ENCODE measurements around the gene TMEM182. TPM values are rescaled to one million over a fixed set of nuclear protein-coding genes. Genes with fewer than 3 reads are reported as not detected.

The TMEM182 gene
- total and polyA plus RNA-seq, 12 donors, result 0.74 to 7.8 (median 4.0) TPM

DNA sequence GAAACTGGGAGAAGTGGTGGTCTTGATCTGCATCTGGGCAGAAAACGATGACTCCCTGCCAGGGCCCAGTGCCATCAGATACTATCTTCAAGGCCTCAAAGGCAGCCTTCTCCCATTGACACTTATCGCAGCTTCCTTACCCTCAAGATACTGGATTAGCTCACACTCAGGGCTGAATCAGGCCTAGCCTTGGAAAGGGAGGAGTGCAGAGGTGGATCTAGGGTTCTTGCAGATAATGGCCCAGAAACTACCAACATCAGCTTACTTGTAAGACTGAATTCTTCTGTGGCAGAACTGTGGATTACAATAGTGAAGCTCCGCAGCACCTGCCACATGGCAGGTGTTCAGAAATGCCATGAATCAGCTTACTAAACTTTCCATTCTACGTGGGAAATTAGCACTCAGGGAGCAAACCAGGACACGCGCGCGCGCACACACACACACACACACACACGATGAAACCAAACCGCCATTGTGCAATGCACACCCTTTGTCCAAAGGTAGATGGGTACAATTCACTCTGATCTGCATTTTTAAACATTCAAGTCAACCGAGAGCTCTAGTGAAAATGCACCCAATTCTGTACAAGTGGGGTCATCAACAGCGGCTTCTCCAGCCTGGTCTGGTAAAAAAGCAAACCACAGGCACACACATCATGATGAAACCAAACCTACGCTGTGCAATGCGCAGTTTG lies 26.3 kb upstream of the TMEM182 start:
- TF ChIP-seq POLR2A (IDR thresholded peaks at IDR 0.05), result no peak
- TF ChIP-seq, protein P1, sequence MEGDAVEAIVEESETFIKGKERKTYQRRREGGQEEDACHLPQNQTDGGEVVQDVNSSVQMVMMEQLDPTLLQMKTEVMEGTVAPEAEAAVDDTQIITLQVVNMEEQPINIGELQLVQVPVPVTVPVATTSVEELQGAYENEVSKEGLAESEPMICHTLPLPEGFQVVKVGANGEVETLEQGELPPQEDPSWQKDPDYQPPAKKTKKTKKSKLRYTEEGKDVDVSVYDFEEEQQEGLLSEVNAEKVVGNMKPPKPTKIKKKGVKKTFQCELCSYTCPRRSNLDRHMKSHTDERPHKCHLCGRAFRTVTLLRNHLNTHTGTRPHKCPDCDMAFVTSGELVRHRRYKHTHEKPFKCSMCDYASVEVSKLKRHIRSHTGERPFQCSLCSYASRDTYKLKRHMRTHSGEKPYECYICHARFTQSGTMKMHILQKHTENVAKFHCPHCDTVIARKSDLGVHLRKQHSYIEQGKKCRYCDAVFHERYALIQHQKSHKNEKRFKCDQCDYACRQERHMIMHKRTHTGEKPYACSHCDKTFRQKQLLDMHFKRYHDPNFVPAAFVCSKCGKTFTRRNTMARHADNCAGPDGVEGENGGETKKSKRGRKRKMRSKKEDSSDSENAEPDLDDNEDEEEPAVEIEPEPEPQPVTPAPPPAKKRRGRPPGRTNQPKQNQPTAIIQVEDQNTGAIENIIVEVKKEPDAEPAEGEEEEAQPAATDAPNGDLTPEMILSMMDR (IDR thresholded peaks at IDR 0.05), result no peak
- 69 to 75% (median 72%) methylated on average over 15 of the region's 15 CpGs for WGBS, 4 donors
- H3K9me3 ChIP-seq (replicated peaks in 1 of 3), result no peaks in the 10 kb centered on the region
- peak overlapping the region in 1 of 4 donors; percentile 90 for H3K4me3 ChIP-seq
- intact Hi-C loops (cut with DNase I), result no loop called here
- no peaks in the 10 kb centered on the region for H3K27me3 ChIP-seq
- H3K4me1 ChIP-seq (replicated peaks in 1 of 2), result peaks cover 6 to 10% of the 10 kb centered on the region in 2 donors
- DNase-seq, result peak in 1 of 7 donors; percentile 4
- H3K36me3 ChIP-seq (replicated peaks in 1 of 2), result peaks cover 0 to 7% of the 10 kb centered on the region in 2 donors
- no peak overlapping the region for H3K27ac ChIP-seq

DNA sequence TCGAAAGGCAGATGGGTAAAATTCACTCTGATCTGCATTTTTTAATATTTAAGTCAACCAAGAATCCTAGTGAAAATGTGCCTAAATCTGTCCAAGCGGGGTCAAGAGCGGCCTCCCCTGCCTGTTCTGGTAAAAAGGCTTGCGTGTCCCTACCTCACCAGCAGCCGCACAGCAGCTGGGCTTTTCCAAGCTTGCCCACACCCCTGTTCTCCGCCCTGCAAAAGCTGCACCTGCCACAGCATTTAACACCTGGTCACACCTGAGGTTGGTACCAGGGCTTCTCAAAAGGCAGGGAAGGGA lies 25.8 kb upstream of the TMEM182 start:
- peak overlapping the region in 3 of 5 donors; percentile 57 to 69 (median 67) for H3K27ac ChIP-seq
- peak in 1 of 7 donors; percentile 27 for DNase-seq
- 27 to 39% (median 34%) methylated on average over 6 of the region's 6 CpGs for WGBS, 4 donors
- H3K27me3 ChIP-seq, result no peaks in the 10 kb centered on the region
- peaks cover 6 to 10% of the 10 kb centered on the region in 2 donors for H3K4me1 ChIP-seq (replicated peaks in 1 of 2)
- H3K36me3 ChIP-seq (replicated peaks in 1 of 2), result peaks cover 0 to 2% of the 10 kb centered on the region in 2 donors
- no peaks in the 10 kb centered on the region for H3K9me3 ChIP-seq (replicated peaks in 1 of 3)
- intact Hi-C loops (cut with DNase I), result no loop called here
- peak overlapping the region; percentile 69 to 90 (median 84) for H3K4me3 ChIP-seq
- TF ChIP-seq, protein P1 (IDR thresholded peaks at IDR 0.05), result no peak
- no peak for TF ChIP-seq POLR2A (IDR thresholded peaks at IDR 0.05)

DNA sequence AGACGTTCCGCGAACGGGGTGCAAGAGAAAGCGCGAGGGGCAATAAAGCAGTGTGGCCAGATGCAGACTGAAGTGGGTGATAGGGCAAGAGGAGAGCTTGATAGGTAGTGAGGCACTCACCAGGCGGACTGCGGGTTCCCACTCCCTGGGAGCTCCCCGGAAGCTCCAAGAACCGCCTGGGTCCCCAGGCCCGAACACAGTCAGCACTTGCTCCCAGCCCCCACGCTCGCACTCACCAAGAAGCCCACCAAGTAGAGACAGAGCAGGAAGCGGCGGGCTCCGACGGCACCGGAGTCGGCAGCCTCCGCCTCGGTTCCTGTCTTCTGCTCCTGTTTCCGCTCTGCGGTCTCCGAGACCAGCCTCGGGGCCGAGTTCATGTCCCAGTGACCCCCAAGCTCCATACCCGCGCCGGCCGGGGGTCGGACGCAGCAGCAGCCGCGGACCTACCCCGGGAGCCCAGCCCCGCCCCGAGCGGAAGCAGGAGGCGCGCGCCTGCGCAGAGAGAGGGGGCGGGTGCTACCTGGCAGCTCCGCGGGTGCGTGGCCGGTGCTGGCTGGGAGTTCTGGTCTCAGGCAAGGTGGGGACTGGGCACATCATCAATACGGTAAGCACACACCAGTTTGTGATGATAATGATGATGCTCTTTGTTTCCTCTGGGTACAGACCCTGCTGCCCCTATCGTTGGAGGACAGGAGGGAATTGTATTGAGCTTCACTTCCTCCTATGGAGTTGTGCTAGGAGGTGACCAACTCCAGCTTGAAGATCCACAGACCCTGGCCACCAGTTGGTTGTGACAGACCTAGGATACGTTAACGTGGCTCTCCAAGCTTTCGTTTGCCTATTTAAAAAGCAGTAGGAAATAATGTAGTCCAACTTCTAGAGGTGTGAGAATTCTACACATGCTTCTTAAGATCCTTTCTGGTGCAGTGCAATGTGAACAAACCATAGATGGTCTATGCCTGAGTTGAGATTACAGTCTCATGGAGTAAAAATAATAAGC lies 25.1 kb upstream of the TMEM182 start:
- peaks cover 6 to 10% of the 10 kb centered on the region in 2 donors for H3K4me1 ChIP-seq (replicated peaks in 1 of 2)
- no peaks in the 10 kb centered on the region for H3K36me3 ChIP-seq (replicated peaks in 1 of 2)
- no peaks in the 10 kb centered on the region for H3K27me3 ChIP-seq
- TF ChIP-seq, protein P1 (IDR thresholded peaks at IDR 0.05), result peak in 2 of 6 experiments; percentile 14 to 15
- TF ChIP-seq POLR2A (IDR thresholded peaks at IDR 0.05), result peak; percentile 34 to 52
- no peaks in the 10 kb centered on the region for H3K9me3 ChIP-seq (replicated peaks in 1 of 3)
- 0 to 2% (median 0%) methylated on average over 9 to 52 of the region's 52 CpGs for WGBS, 4 donors
- peak overlapping the region in 4 of 5 donors; percentile 42 to 69 (median 62) for H3K27ac ChIP-seq
- intact Hi-C loops (cut with DNase I), result no loop called here
- peak; percentile 74 to 86 (median 80) for DNase-seq
- peak overlapping the region; percentile 69 to 90 (median 84) for H3K4me3 ChIP-seq

DNA sequence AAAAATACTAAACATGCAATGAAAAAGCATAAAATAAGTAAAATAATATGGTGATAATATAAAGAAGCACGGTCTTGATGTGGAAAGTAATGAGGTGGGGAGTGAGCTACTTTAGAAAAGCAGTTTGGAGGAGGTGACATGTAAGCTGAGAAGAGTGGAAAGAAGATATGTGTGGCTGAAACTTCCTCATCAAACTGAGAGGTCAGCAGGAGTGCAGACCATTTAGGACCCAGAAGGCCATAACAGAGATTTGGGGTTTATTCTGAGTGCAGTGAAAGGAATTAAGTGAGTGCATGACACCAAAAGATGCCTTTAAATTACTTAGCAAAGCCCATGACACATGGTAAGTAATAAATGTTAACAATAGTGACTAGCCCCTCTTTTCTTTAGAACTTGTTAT lies 24.4 kb upstream of the TMEM182 start:
- Histone ChIP-seq H3K27me3 (no peaks in the 10 kb centered on the region), H3K9me3 (replicated peaks in 1 of 3) (no peaks in the 10 kb centered on the region), H3K4me1 (replicated peaks in 1 of 2) (peaks cover 6 to 10% of the 10 kb centered on the region in 2 donors), H3K27ac (no peak overlapping the region), H3K36me3 (replicated peaks in 1 of 2) (no peaks in the 10 kb centered on the region), H3K4me3 (peak overlapping the region in 1 of 4 donors; percentile 90)
- TF ChIP-seq, protein P1 (IDR thresholded peaks at IDR 0.05), result no peak
- no peak for TF ChIP-seq POLR2A (IDR thresholded peaks at IDR 0.05)
- intact Hi-C loops (cut with DNase I), result no loop called here
- WGBS, 4 donors, result 66 to 96% (median 83%) methylated on average over 1 of the region's 1 CpG
- DNase-seq, result no peak

All from adrenal gland (tissue), 12 donors.